Thymus (tissue), 11 donors: ENCODE results near the gene ADAMTS14. TPM values are rescaled to one million over a fixed set of nuclear protein-coding genes. Genes with fewer than 3 reads are reported as not detected.
"Not testable (repeated sequence)": the region's sequence is repeated elsewhere in the genome, so short reads cannot be mapped to it uniquely, and the experiment has no call there.

Experiments
- DNase-seq, 9 donors: peaks; one replicate each; pipeline ENCODE4 v3.0.0-alpha.2; 2013; ENCODE audit warnings: low spot score in 9 of 9, low read depth in 6 of 9, missing footprints in 1 of 9
- H3K27ac ChIP-seq, 2 donors: one replicate each; pipeline ENCODE4 v1.5.1; 2013; ENCODE audit warnings: control low read depth in 1 of 2, low read depth in 1 of 2, low read length in 1 of 2, mild to moderate bottlenecking in 1 of 2, moderate library complexity in 1 of 2
- H3K27me3 ChIP-seq, 2 donors: one replicate each; pipeline ENCODE4 v1.5.1; 2013; ENCODE audit warnings: low read length in 1 of 2; ENCODE audit not compliant: control insufficient read depth in 2 of 2, insufficient read depth in 1 of 2
- H3K36me3 ChIP-seq, 2 donors: one replicate each; pipeline ENCODE4 v1.5.1; 2013; ENCODE audit warnings: low read length in 1 of 2, mild to moderate bottlenecking in 1 of 2, moderate library complexity in 1 of 2; ENCODE audit not compliant: control insufficient read depth in 2 of 2, insufficient read depth in 2 of 2
- H3K4me1 ChIP-seq, 2 donors: one replicate each; pipeline ENCODE4 v1.5.1; 2013; ENCODE audit warnings: low read length in 2 of 2; ENCODE audit not compliant: control insufficient read depth in 2 of 2, insufficient read depth in 2 of 2
- H3K4me3 ChIP-seq, 2 donors: one replicate each; pipeline ENCODE4 v1.5.1; 2013; ENCODE audit warnings: low read length in 2 of 2, control low read depth in 1 of 2, mild to moderate bottlenecking in 1 of 2
- H3K9me3 ChIP-seq, 2 donors: one replicate each; pipeline ENCODE4 v1.5.1; 2013; ENCODE audit warnings: low read length in 1 of 2, mild to moderate bottlenecking in 1 of 2; ENCODE audit not compliant: control insufficient read depth in 2 of 2, insufficient read depth in 1 of 2
- WGBS: extraction: QIAGEN DNeasy Blood & Tissue Kit; methylation state at CpG from one replicate; pipeline ENCODE4 v1.1.7; 2013; 5-methylcytosine and 5-hydroxymethylcytosine counted together
- polyA plus RNA-seq: library from polyadenylated mRNA; stranded (reverse); fragments of 200-250 nt; gene quantifications from one replicate; pipeline ENCODE4 v1.2.3, GENCODE V29; 2013
- total RNA-seq: library from RNA; stranded (reverse); fragments of 120-200 nt; gene quantifications from one replicate; pipeline ENCODE4 v1.2.4, GENCODE V29; 2013
- donor health status: healthy.

ADAMTS14 gene
- total and polyA plus RNA-seq, 2 donors = 1.2 to 1.8 TPM

GRCh38 chr10:70662362-70663220 lies 9.7 kb upstream of the ADAMTS14 start:
- no peak overlapping the region for H3K27ac ChIP-seq
- no peaks in the 10 kb centered on the region for H3K36me3 ChIP-seq
- H3K27me3 ChIP-seq = no peaks in the 10 kb centered on the region
- 91% methylated on average over 12 of the region's 12 CpGs for WGBS
- DNase-seq = no peak
- no peaks in the 10 kb centered on the region for H3K4me1 ChIP-seq
- H3K9me3 ChIP-seq = no peaks in the 10 kb centered on the region
- H3K4me3 ChIP-seq = no peak overlapping the region

- H3K36me3 ChIP-seq, DNase-seq, H3K27ac ChIP-seq, H3K27me3 ChIP-seq, H3K9me3 ChIP-seq, H3K4me3 ChIP-seq, H3K4me1 ChIP-seq: not testable (repeated sequence)
- WGBS = 90% methylated on average over 10 of the region's 10 CpGs
Measured at GRCh38 chr10:70663458-70664409, 8.6 kb upstream of the ADAMTS14 start.

GRCh38 chr10:70664702-70665195 lies 7.6 kb upstream of the ADAMTS14 start:
- no peaks in the 10 kb centered on the region for H3K4me1 ChIP-seq
- no peaks in the 10 kb centered on the region for H3K9me3 ChIP-seq
- H3K27me3 ChIP-seq = no peaks in the 10 kb centered on the region
- DNase-seq = no peak
- no peak overlapping the region for H3K4me3 ChIP-seq
- WGBS = 34% methylated on average over 6 of the region's 6 CpGs
- H3K27ac ChIP-seq = no peak overlapping the region
- no peaks in the 10 kb centered on the region for H3K36me3 ChIP-seq

- WGBS = 69% methylated on average over 7 of the region's 7 CpGs
- peaks cover 0 to 10% of the 10 kb centered on the region in 2 donors for H3K4me1 ChIP-seq
- H3K27ac ChIP-seq = no peak overlapping the region
- no peak overlapping the region for H3K4me3 ChIP-seq
- no peak for DNase-seq
- peaks cover 8 to 22% of the 10 kb centered on the region in 2 donors for H3K27me3 ChIP-seq
- H3K9me3 ChIP-seq = no peaks in the 10 kb centered on the region
- H3K36me3 ChIP-seq = no peaks in the 10 kb centered on the region
Measured at GRCh38 chr10:70666960-70667798, 5.1 kb upstream of the ADAMTS14 start.

- not testable (repeated sequence) for DNase-seq, H3K4me3 ChIP-seq, H3K27ac ChIP-seq, H3K4me1 ChIP-seq, H3K36me3 ChIP-seq, H3K9me3 ChIP-seq
- WGBS = 96% methylated on average over 6 of the region's 6 CpGs
- peaks cover 14 to 25% of the 10 kb centered on the region in 2 donors for H3K27me3 ChIP-seq
Measured at GRCh38 chr10:70667818-70668217, 4.5 kb upstream of the ADAMTS14 start.

- Histone ChIP-seq H3K36me3 (no peaks in the 10 kb centered on the region), H3K4me1 (peaks cover 0 to 10% of the 10 kb centered on the region in 2 donors), H3K27ac (no peak overlapping the region), H3K4me3 (no peak overlapping the region), H3K27me3 (peaks cover 21 to 32% of the 10 kb centered on the region in 2 donors), H3K9me3 (no peaks in the 10 kb centered on the region)
- WGBS = 96% methylated on average over 10 of the region's 10 CpGs
- DNase-seq = no peak
Measured at GRCh38 chr10:70668454-70668970, 3.8 kb upstream of the ADAMTS14 start.

GRCh38 chr10:70669015-70669414 lies 3.3 kb upstream of the ADAMTS14 start:
- no peaks in the 10 kb centered on the region for H3K9me3 ChIP-seq
- H3K27me3 ChIP-seq = peaks cover 21 to 37% of the 10 kb centered on the region in 2 donors
- no peak overlapping the region for H3K4me3 ChIP-seq
- DNase-seq = no peak
- no peak overlapping the region for H3K27ac ChIP-seq
- H3K36me3 ChIP-seq = no peaks in the 10 kb centered on the region
- H3K4me1 ChIP-seq = peaks cover 0 to 10% of the 10 kb centered on the region in 2 donors

GRCh38 chr10:70669732-70670317 lies 2.5 kb upstream of the ADAMTS14 start:
- H3K36me3 ChIP-seq = no peaks in the 10 kb centered on the region
- no peak overlapping the region for H3K27ac ChIP-seq
- peaks cover 0 to 10% of the 10 kb centered on the region in 2 donors for H3K4me1 ChIP-seq
- no peaks in the 10 kb centered on the region for H3K9me3 ChIP-seq
- H3K27me3 ChIP-seq = peaks cover 21 to 40% of the 10 kb centered on the region in 2 donors
- no peak overlapping the region for H3K4me3 ChIP-seq
- 95% methylated on average over 7 of the region's 7 CpGs for WGBS
- no peak for DNase-seq
